ENCODE results near the gene SLC5A3.

- TF ChIP-seq CTCF (IDR thresholded peaks at IDR 0.05) (no peak), REST (IDR thresholded peaks at IDR 0.05; ENCODE audit: insufficient read depth in 1 of 2, low read depth in 2 of 2, low read length in 1 of 2) (no peak), POLR2AphosphoS5 (IDR thresholded peaks at IDR 0.05; ENCODE audit: low read depth, low read length) (no peak), TCF7L2 (IDR thresholded peaks at IDR 0.05; ENCODE audit: low read depth, low read length) (no peak), SIN3A (IDR thresholded peaks at IDR 0.05; ENCODE audit: borderline replicate concordance, insufficient read depth, low read depth, low read length) (no peak)
Observed at GRCh38 chr21:34072145-34073031, 990 bp upstream of the SLC5A3 start.
